Endothelial cell of umbilical vein (primary cell): ENCODE results near the gene LPIN1. TPM values are rescaled to one million over a fixed set of nuclear protein-coding genes. Genes with fewer than 3 reads are reported as not detected.

Experiments used
- BruUV-seq: library from RNA; stranded (reverse); fragments of 400-500 nt; replicated peaks from 2 replicates; lab custom pipeline; 2021; lab: Mats Ljungman, UMichigan
- CTCF ChIA-PET: fragments of 300-600, 350-600 bp; sonication (Branson Sonifier 250); formaldehyde crosslinking; loops from one replicate; lab custom pipeline; 2021; ENCODE audit warnings: antibody characterized with exemption, inconsistent platforms; lab: Charles Lee
- POLR2A ChIA-PET: fragments of 300-600, 350-600 bp; sonication (Branson Sonifier 250); formaldehyde crosslinking; loops from one replicate; lab custom pipeline; 2021; ENCODE audit warnings: antibody characterized with exemption, inconsistent platforms; lab: Charles Lee
- DNase-seq: peaks from one replicate; pipeline ENCODE4 v3.0.0-alpha.2; 2011; ENCODE audit warnings: low read depth, low spot score
- FAIRE-seq: peaks from 2 replicates; lab custom pipeline; 2011; peaks lifted over from hg19 to GRCh38; lab: Jason Lieb, UNC
- H2AFZ ChIP-seq: 2 replicates; pipeline ENCODE4 v1.6.0; 2012; ENCODE audit warnings: low read depth, low read length, control low read depth, inconsistent platforms
- H3K27ac ChIP-seq: 2 replicates; pipeline ENCODE4 v1.5.1; 2011; ENCODE audit warnings: low read depth, mild to moderate bottlenecking, control low read depth, low read length, moderate library complexity; ENCODE audit not compliant: insufficient read depth
- H3K27me3 ChIP-seq, 2 experiments: 2 replicates each; pipeline versions ENCODE4 v1.6.0 to v1.6.1; 2011; ENCODE audit warnings: low read length in 2 of 2, mixed read lengths in 1 of 2; ENCODE audit not compliant: control insufficient read depth in 2 of 2, insufficient read depth in 2 of 2
- H3K36me3 ChIP-seq, 2 experiments: 2 replicates in 1 of 2; 3 replicates in 1 of 2; pipeline ENCODE4 v1.5.1; 2011; ENCODE audit warnings: low read length in 2 of 2, mild to moderate bottlenecking in 1 of 2, moderate library complexity in 1 of 2; ENCODE audit not compliant: control insufficient read depth in 2 of 2, insufficient read depth in 2 of 2; ENCODE audit errors: extremely low read depth in 1 of 2
- H3K4me1 ChIP-seq: 3 replicates; pipeline ENCODE4 v1.5.1; 2011; ENCODE audit warnings: mild to moderate bottlenecking, low read length; ENCODE audit not compliant: control insufficient read depth, insufficient read depth; ENCODE audit errors: extremely low read depth
- H3K4me2 ChIP-seq: 2 replicates; pipeline ENCODE4 v1.6.1; 2011; ENCODE audit warnings: low read length, control low read depth, mixed read lengths; ENCODE audit not compliant: insufficient read depth
- H3K4me3 ChIP-seq, 3 experiments: fragments of 200-600 bp in 1 of 3; sonication (generic), shearing (Covaris generic) in 1 of 3; replicated peaks in 1 of 3; 2 replicates each; pipeline ENCODE4 v1.5.1; 2011 to 2016; ENCODE audit warnings: control low read depth in 3 of 3, low read length in 3 of 3, mild to moderate bottlenecking in 2 of 3, inconsistent platforms in 1 of 3, low read depth in 1 of 3, moderate library complexity in 1 of 3; ENCODE audit not compliant: insufficient read depth in 1 of 3
- H3K79me2 ChIP-seq: 2 replicates; pipeline ENCODE4 v1.6.0; 2012; ENCODE audit warnings: low read length, inconsistent platforms; ENCODE audit not compliant: control insufficient read depth, insufficient read depth
- H3K9ac ChIP-seq: replicated peaks from 2 replicates; pipeline ENCODE3; 2011; ENCODE audit warnings: low read length, control low read depth; ENCODE audit not compliant: insufficient read depth; ENCODE audit errors: extremely low read depth
- H3K9me1 ChIP-seq: replicated peaks from 3 replicates; pipeline ENCODE4 v1.6.0; 2011; ENCODE audit warnings: mild to moderate bottlenecking, low read length; ENCODE audit not compliant: control insufficient read depth, insufficient read depth; ENCODE audit errors: extremely low read depth
- H3K9me3 ChIP-seq: replicated peaks from 2 replicates; pipeline ENCODE4 v1.5.1; 2012; ENCODE audit warnings: low read length, inconsistent platforms; ENCODE audit not compliant: control insufficient read depth, insufficient read depth
- H4K20me1 ChIP-seq: replicated peaks from 2 replicates; pipeline ENCODE3; 2011; ENCODE audit warnings: mild to moderate bottlenecking, low read length; ENCODE audit not compliant: control insufficient read depth, insufficient read depth; ENCODE audit errors: extremely low read depth
- CTCF ChIP-seq, 2 donors: IDR thresholded peaks; 1 replicate in 1 of 2; 2 replicates in 1 of 2; pipeline ENCODE4 v1.5.1; 2011; ENCODE audit warnings: low read length in 2 of 2, mild to moderate bottlenecking in 2 of 2, moderate library complexity in 2 of 2, control low read depth in 1 of 2, inconsistent platforms in 1 of 2, low read depth in 1 of 2; ENCODE audit not compliant: insufficient read depth in 1 of 2; ENCODE audit errors: extremely low read depth in 1 of 2
- EZH2 ChIP-seq: IDR thresholded peaks from 2 replicates; pipeline ENCODE4 v1.6.1; 2012; ENCODE audit warnings: borderline replicate concordance, low read depth, mild to moderate bottlenecking, moderate library complexity, low read length, inconsistent platforms; ENCODE audit not compliant: severe bottlenecking
- FOS ChIP-seq: IDR thresholded peaks from 2 replicates; pipeline ENCODE4 v1.6.1; 2011; ENCODE audit warnings: mild to moderate bottlenecking, low read length, moderate library complexity, borderline replicate concordance; ENCODE audit not compliant: insufficient read depth
- GATA2 ChIP-seq: IDR thresholded peaks from 2 replicates; pipeline ENCODE4 v1.7.0; 2011; ENCODE audit warnings: low read depth, mild to moderate bottlenecking, moderate library complexity, mixed read lengths, low read length; ENCODE audit not compliant: insufficient read length, insufficient read depth
- JUN ChIP-seq: IDR thresholded peaks from 2 replicates; pipeline ENCODE4 v1.6.1; 2011; ENCODE audit warnings: borderline replicate concordance, low read depth; ENCODE audit not compliant: insufficient read length, insufficient read depth
- MAX ChIP-seq: IDR thresholded peaks from 2 replicates; pipeline ENCODE4 v1.6.1; 2011; ENCODE audit not compliant: insufficient read depth, insufficient read length
- MYC ChIP-seq: IDR thresholded peaks from one replicate; pipeline ENCODE4 v1.6.1; 2011; ENCODE audit warnings: mild to moderate bottlenecking, low read depth, low read length
- POLR2A ChIP-seq: IDR thresholded peaks from 2 replicates; pipeline ENCODE4 v1.6.1; 2012; ENCODE audit warnings: low read depth, mild to moderate bottlenecking, control low read depth, low read length
- POLR2AphosphoS5 ChIP-seq: IDR thresholded peaks from 2 replicates; pipeline ENCODE4 v1.6.1; 2012; ENCODE audit warnings: low read depth, mild to moderate bottlenecking, control low read depth, low read length, moderate library complexity; ENCODE audit not compliant: insufficient read depth
- dilution Hi-C: fragments of 300-500 bp; cut with MboI; formaldehyde crosslinking; loops from one replicate; pipeline ENCODE4 v1.15.0; 2019; ENCODE audit warnings: low sequenced_read_pairs; ENCODE audit not compliant: extremely low pct_ligation_motif_present
- intact Hi-C: fragments of 100-400 bp; cut with micrococcal nuclease; formaldehyde crosslinking; loops from one replicate; pipeline ENCODE4 v1.10.0; 2022
- polyA plus RNA-seq, 4 experiments: library from polyadenylated mRNA; depleted of rRNA in 3 of 4; stranded (reverse) in 3 of 4; unstranded in 1 of 4; fragments of >200 nt; gene quantifications; 2 replicates each; pipeline versions ENCODE4 v1.2.1 to v1.2.3, GENCODE V29; 2011 to 2012; ENCODE audit warnings: missing spikeins in 1 of 4
- total RNA-seq: library from RNA; stranded (reverse); gene quantifications from 2 replicates; pipeline ENCODE4 v1.2.3, GENCODE V29; 2021

Gene LPIN1
- total and polyA plus RNA-seq, 2 donors (not counting 3 experiments of a cell fraction or from before 2014, with no cell fraction given), result 26.6 to 80.4 TPM

- Histone ChIP-seq H4K20me1 (no peaks in the 10 kb centered on the region), H3K27ac (no peak overlapping the region), H3K79me2 (no peaks in the 10 kb centered on the region), H3K36me3 (no peaks in the 10 kb centered on the region), H3K4me1 (peaks cover 11% of the 10 kb centered on the region), H3K9ac (no peak overlapping the region), H3K4me2 (no peak overlapping the region), H3K9me1 (no peaks in the 10 kb centered on the region), H2AFZ (no peak overlapping the region), H3K4me3 (no peak overlapping the region), H3K9me3 (no peaks in the 10 kb centered on the region), H3K27me3 (no peaks in the 10 kb centered on the region)
- CTCF ChIA-PET, result interaction anchor here (0.8 to 3.7 kb wide), 10 partner anchors 10 to 87 kb away, joined by 3 to 39 read pairs (median 4); no protein-coding TSS in a partner anchor
- BruUV-seq, result no TSS peak
- DNase-seq (no peak), FAIRE-seq (no peak)
- intact Hi-C loops, result no loop called here
- dilution Hi-C loops, result loop anchor here (10.0 kb wide), 1 partner anchor 67 kb away; no protein-coding TSS in a partner anchor
- POLR2A ChIA-PET, result no interaction called here
- TF ChIP-seq FOS (no peak), MAX (no peak), GATA2 (no peak), POLR2A (no peak), EZH2 (no peak), POLR2AphosphoS5 (no peak), MYC (no peak), JUN (no peak), CTCF (IDR thresholded peaks at IDR 0.05; ENCODE audit: extremely low read depth in 1 of 2, insufficient read depth in 1 of 2, low read depth in 1 of 2, low read length in 2 of 2) (no peak)
Observed at GRCh38 chr2:11698009-11698922, 48.2 kb upstream of the LPIN1 start.
